T-helper 9 cell (primary cell): ENCODE data around the gene PI4KB.

Experiments used
- DNase-seq: peaks from one replicate; pipeline ENCODE4 v3.0.0-alpha.2; 2020

PI4KB gene

DNA sequence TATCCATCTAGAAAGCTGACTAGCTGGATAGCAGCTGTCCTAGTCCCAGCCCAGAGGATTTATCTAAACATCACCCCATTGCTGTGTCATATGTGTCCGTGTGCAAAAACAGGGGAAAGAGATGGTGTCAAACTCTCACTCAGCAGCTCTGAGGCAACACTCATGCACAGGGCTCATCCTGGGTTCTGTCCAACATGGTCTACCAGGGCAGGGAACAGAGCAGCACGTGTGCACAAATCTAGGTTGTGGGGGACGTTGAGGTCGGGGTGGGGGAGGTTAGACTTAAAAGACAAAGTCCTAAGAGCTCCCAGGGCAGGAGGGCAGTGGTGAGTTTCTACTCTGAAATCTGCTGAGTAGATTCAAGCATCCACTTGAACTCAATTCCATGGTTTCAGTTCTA is 16.2 kb downstream of the PI4KB start:
- DNase-seq: no peak

DNA sequence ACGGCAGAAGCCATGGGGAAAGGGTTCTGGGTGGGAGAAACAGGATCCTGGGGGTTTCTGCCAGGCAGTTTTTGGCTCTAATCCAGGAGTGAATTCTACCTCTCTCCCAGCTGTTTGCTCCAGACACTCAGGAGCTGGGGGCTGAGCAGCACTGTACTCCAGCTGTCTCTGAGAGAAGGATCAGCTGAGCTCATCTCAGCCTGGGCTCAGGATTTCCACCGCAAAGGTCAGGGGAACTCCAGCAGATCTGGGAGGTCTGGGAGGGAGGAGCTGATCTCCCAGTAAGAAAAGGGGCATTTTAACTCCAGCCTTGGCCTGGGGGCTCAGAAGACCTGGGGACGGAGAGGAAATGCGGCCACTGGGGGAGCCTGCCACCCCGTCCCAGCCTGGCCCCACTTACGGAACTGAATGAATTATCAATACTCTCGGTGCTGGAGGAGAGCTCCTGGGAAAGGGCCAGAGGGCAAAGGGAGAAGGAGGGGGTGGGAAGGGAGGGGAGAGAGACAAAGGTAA is 17.3 kb downstream of the PI4KB start:
- DNase-seq: no peak

DNA sequence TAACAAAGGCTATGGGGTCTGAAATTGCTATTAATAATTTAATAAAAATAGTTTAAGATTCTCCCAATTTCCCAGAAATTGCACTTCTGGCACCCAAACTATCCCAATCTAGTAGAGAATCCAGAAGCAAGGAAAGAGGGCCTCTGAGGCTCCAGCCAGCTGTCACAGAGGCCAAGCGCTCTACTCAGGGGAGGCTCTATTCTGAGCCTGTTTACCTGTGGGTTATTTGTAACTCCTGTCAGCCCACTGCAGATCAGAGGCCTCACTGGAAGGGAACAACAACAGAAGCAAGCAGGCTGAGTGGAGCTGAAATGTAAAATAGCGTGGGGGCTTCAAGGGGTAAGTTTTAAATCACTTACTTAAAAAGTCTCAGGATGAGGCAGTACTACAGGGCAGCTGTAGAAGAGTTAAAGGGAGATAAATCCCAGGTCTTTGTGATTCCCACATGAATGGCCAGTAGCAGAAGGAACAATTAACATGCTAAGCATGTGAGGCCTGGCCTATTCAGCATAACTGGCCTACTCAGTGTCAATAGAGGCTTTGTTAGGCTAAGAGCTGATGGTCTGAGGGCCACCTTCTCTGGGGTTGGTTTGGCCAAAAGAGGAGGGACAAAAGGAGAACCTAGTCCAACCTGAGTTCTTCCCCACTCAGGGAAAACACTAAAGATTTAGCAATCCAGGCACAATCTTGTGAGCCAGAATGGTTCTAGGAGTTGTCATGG is 32.3 kb downstream of the PI4KB start:
- DNase-seq: no peak

DNA sequence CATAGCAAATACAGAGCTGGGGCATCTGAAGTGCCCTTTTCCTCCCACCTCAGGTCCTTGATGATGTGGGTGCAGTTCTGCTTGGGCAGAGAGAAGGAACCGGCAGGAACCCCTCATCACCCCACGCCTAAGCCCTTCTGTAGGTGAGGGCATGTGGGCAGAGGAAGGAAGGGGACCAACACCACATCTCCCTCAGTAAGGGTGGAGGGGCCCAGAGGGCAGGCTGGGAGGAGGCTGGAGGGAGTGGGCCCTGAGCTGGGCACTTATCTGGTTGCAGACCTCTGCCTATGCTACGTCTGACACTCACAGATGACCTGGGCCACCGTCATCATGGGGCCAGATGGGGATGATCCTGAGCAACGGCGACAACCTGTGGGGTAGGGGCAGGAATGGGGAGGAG is 34.1 kb downstream of the PI4KB start:
- no peak for DNase-seq

DNA sequence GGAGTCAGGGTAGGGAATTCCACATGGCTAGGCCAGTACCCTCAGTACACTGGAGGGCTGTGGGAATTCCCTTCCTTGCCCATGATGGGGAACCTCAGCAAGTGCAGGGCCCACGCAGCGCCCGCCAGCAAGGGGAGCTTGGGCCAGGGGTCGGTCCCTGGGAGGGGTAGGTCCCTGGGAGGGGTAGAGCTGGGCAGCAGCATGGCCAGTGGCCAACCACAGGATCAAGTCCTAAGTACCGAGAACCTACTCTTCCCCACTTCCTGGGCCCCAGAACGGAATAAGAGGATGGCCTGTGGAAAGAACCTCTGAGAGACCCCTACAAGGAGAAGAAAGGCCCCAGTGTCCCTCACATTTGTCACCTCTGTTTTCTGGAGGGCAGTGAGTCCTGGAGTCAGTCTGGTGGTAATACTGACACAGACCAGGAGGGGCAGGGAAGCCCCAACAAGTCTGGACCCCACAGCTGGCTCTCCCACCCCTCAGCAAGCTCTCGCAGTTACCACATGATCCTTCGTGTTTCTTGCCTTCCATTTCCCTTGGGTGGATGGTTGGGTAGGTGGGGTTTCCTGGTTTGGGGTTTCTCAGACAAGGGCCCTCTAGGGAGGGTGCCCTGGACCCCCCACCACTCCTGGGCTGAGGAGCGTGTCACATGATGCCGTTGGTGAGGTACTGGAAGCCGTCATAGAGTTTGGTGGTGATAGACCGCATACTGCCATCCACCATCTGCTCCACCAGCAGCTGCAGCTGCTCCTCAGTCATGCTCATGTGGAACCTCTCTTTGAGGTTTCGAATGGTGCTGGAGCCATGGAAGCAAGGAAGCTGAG is 34.8 kb downstream of the PI4KB start:
- DNase-seq: no peak

DNA sequence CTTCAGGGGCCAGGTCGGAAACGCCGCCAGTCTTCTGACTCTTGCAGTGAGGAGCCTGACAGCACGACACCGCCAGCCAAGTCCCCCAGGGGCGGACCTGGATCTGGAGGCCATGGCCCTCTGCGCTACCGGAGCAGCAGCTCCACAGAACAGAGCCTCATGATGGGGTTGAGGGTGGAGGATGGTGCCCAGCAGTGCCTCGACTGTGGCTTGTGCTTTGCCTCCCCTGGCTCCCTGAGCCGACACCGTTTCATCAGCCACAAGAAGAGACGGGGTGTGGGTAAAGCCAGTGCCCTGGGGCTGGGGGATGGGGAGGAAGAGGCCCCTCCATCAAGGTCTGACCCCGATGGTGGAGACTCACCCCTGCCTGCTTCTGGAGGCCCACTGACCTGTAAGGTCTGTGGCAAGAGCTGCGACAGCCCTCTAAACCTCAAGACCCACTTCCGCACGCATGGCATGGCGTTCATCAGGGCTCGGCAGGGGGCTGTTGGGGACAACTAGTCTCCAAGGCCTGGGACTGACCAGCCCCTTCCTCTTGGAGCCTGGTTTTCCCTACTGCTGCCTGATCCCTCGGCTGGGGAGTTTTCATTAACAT is 36.4 kb downstream of the PI4KB start:
- DNase-seq: no peak

DNA sequence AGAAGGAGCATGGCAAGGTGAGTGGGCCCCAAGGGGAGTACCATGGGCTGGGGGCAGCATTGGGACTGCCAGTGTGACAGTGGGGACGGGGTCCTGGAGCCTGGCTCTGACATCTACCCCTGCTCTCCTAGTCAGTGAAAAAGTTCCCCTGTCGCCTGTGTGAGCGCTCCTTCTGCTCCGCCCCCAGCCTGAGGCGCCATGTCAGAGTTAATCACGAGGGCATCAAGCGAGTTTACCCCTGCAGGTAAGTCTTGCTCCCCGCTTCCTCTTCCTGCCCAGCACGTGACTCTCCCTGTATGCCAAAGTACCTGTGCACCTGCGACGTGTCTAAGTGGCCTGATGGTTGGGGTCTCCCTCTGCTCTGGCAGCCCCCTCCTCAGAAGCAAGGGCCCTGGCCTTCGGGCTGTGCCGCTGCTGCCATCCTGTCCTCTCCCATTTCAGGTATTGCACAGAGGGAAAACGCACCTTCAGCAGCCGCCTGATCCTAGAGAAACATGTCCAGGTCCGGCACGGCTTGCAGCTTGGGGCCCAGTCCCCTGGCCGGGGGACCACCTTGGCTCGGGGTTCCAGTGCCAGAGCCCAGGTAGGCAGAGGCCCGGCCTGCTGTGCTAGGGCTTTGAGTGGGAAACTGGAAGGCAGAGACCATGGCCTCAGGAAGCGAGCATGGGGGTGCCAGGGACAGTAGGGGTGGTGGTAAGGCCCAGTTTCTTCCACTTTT is 37.1 kb downstream of the PI4KB start:
- DNase-seq: no peak

DNA sequence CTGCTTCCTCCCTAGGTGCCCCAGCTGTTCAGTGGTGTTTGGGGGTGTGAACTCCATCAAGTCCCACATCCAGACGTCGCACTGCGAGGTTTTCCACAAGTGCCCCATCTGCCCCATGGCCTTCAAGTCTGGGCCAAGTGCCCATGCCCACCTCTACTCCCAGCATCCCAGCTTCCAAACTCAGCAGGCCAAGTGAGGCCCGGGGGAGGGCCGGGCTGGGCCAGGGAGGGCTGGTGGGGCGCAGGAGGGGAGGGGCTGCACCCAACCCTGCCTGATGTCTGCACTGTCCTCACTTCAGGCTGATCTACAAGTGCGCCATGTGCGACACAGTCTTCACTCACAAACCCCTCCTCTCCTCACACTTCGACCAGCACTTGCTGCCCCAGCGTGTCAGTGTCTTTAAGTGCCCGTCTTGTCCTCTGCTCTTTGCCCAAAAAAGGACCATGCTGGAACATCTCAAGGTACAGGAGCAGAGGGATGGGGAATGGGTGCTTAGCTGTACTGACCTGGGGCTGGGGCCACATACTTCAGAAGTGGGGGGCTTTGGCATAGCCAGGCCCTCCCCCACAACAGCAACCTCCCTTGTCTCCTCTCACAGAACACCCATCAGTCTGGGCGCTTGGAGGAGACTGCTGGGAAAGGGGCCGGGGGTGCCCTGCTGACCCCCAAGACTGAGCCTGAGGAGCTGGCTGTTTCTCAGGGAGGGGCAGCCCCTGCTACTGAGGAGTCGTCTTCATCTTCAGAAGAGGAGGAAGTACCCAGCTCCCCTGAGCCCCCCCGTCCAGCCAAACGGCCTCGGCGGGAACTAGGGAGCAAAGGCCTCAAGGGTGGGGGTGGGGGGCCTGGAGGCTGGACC is 37.9 kb downstream of the PI4KB start:
- no peak for DNase-seq

DNA sequence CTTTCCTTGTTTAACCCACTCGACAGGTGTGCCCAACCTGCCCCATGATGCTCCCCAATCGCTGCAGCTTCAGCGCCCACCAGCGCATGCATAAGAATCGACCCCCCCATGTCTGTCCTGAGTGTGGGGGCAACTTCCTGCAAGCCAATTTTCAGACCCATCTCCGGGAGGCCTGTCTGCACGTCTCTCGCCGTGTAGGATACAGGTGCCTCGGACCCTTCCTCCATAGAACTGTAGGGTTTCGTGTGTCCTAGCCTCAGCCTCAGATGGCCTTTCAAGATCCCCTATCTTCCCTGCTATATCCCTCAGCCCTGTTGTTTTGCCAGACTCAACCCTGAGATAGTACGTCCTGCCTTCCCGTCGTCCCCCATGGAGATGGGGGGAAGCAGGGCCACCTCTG is 38.7 kb downstream of the PI4KB start:
- no peak for DNase-seq

DNA sequence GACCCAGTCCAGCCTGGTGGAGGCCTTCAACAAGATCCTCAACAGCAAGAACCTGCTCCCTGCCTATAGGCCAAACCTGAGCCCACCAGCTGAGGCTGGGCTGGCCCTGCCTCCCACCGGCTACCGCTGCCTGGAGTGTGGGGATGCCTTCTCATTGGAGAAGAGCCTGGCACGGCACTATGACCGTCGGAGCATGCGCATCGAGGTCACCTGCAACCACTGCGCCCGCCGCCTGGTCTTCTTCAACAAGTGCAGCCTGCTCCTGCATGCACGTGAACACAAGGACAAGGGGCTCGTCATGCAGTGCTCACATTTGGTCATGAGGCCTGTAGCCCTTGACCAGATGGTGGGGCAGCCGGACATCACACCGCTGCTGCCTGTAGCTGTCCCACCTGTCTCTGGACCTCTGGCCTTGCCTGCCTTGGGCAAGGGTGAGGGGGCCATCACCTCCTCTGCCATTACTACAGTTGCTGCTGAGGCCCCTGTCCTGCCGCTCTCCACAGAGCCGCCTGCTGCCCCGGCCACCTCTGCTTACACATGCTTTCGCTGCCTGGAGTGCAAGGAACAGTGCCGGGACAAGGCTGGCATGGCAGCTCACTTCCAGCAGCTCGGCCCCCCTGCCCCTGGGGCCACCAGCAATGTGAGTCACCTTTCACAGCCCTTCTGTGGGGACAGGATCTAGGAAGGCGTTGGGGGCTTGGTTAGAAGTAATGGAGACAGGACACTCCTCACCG is 39.3 kb downstream of the PI4KB start:
- no peak for DNase-seq

DNA sequence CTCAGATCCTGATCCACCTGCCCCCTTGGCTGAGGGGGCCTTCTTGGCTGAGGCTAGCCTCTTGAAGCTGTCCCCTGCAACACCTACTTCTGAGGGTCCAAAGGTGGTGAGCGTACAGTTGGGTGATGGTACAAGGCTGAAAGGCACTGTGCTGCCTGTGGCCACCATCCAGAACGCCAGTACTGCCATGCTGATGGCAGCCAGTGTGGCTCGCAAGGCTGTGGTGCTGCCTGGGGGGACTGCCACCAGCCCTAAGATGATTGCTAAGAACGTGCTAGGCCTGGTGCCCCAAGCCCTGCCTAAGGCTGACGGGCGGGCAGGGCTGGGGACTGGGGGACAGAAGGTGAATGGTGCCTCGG is 39.9 kb downstream of the PI4KB start:
- no peak for DNase-seq

DNA sequence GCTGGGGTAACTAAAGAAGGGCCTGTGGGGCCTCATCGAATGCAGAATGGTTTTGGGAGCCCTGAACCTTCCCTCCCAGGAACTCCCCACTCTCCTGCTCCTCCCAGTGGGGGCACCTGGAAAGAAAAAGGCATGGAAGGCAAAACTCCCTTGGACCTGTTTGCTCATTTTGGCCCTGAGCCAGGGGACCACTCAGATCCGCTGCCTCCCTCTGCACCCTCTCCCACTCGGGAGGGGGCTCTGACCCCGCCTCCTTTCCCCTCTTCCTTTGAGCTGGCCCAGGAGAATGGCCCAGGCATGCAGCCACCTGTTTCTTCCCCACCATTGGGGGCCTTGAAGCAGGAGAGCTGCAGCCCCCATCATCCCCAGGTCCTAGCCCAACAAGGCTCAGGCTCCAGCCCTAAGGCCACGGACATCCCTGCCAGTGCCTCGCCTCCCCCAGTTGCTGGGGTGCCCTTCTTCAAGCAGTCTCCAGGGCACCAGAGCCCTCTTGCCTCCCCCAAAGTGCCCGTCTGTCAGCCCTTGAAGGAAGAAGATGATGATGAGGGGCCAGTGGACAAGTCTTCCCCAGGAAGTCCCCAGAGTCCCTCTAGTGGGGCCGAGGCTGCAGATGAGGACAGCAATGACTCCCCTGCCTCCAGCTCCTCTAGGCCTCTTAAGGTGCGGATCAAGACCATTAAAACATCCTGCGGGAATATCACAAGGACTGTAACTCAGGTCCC is 40.4 kb downstream of the PI4KB start:
- no peak for DNase-seq

DNA sequence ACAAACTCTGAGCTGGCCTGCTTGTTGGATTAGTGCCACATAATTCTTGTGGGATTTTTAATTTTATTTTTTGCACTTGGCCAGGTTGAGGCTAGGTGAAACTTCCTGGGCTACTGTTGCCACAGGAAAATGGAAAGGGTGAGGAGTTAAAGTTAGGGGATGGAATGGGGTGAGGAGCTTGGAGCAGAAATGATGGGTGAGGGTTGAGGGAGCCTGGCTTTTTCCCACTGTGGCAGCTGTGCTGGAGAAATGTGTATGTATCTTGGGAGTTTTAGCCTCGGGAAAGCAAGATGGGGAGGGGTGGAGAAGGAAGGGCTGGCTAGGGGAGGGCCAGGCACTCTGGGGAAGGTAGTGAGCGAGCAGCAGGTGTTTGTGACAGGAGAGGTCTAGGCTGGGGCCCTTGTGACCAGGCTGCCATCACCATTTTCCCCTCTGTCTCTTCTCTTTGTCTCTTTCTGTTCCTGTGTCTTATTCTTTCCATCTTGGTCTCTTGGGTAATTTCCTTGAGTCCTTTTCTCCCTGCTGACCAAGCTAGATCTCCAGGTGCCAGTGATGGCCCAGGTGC is 43.1 kb downstream of the PI4KB start:
- no peak for DNase-seq

DNA sequence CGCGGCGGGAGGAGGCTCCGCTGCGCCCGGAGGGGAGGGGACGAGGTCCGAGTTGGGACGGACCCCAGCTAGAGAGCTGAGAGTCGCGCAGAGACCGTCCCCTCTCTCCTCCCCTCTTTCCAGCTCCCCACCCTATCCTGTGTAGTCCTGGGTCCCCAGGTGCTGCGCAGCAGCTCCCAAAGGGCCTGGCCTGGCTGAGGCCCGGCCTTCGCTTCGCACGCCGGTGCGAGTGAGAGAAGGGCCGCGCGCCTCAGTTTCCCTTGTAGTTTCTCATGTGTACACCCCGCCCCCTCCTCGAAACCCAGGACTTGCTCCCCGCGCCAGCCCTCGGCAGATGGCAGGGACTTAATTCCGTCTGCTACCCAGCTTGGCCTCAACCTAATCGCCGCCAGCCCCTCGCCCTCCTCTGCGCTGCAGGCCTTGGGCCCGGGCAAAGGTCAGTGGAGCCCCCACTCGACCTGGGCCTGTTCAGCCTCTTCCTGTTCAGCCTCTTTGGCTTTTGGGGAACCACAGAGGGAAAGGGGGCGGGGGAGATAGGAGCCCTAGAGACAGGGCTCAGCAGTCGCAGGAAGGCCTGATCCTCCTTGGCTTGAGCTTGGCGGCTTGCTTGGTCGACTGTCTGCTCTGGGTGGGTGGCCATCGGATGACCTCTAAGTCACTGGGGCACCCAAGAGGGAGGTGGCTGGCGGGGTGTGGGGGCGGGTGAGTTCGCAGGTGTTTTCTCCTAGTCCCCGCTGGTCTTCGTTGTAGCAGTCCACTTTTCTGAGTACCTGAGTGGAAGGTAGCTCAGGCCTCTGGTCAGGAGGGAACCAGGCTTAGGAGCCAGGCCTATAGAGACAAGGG is 44.1 kb downstream of the PI4KB start:
- no peak for DNase-seq

DNA sequence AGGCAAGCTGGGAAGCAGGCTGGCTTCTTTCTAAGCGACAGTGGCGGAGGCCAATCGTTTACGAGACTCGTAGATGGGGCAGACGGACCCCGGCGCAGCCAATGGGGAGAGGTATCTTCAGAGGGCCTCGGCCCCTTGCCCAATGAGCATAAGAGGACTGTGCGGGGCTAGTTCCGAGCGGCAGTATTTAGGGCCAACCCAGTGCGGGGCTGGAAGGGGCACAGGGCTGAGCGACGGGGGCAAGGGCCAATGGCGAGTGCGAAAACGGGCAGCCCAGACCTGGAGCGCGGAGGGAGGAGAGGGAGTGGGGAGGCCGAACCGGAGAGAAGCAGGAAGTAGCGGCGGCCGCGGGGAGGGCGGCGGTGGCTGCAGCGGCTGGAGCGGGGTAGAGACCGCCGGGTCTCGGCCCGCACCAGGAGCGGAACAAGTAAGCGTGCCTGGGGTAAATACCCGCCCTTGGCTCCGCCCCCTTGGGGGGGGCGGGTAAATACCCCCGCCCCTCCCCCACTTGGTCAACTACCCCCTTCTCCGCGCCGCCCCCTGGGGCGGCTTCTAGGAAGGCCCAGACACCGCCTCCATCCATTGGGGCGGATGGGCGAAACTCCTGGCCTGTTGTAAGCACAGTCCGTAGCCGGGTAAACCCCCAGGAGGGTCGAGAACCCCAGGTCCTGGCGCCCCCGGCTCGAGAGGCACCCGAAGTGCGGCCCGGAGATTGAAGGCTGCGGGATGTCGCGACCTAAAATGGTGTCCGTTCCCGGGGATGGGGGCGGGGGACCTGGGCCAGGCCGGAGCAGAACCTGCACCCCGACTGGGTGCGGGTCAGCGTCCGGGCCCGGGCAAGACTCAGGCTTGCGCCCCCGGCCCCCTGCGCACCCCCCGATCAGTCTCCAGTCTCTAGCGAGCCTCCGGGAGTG is 45.0 kb downstream of the PI4KB start, which contains the start of gene ZNF687:
Gene ZNF687 (plus strand): TSS at position 331 of the 914 bp plus-strand sequence. CDS start 3,993 bp downstream, outside the sequence.
- DNase-seq: peak; percentile 96

DNA sequence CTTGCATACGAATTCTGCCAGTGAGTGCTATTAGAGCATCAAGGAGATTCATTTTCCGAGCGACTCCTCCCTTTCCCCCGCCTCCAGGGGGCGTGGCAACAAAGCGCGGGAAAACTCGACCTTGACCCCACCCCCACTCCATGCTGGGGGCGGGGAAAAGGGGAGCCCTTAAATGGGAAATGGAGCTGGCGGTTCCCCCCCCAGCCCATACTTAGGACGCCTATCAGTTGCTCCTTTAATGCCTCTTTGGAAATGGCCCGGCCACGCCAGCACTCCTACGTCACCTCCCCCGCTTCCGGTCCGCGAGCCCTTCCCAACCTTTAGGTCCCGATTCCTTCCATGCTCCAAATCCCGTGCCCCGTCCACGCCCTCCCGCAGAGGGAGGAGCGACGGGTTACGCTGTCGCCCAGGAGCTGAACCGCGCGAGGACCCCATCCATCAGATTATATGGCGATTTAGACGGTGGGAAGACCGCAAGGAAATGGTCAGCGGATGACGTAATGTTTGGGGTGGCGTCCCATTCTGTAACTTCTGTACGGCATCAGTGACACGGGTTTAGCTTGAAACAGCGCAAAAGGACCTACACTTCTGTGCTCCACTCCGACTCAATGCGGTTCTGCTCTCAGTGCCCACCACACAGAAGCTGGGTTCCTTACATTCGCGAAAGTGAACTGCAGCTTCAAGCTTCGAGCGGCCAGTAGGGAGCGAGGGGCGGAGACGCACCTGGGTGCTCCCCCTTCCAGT is 45.8 kb downstream of the PI4KB start:
- DNase-seq: peak; percentile 97

DNA sequence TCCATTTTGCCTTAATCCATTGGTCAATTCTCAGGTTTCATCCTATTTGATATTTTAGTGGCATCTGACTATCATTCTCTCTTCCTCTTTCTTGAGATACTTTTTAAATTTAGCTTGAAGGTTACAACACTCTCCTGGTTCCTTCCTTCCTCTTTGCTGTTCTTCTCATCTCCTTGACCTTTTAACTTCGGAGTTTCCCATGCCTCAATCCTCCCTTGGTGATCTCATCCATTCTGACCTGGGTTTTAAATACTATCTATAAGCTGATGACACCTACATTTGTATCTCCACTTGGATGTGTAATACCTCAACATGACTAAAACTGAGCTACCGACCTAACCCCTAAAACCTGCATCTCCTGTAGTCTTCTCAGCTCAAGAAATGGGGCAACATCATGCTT is 50.0 kb downstream of the PI4KB start:
- DNase-seq: no peak
